Islet of Langerhans (tissue), 1 donor: ENCODE measurements around the gene IRGM.

Experiments
- FAIRE-seq: peaks from one replicate; lab custom pipeline; 2011; peaks lifted over from hg19 to GRCh38; lab: Jason Lieb, UNC

IRGM gene

DNA sequence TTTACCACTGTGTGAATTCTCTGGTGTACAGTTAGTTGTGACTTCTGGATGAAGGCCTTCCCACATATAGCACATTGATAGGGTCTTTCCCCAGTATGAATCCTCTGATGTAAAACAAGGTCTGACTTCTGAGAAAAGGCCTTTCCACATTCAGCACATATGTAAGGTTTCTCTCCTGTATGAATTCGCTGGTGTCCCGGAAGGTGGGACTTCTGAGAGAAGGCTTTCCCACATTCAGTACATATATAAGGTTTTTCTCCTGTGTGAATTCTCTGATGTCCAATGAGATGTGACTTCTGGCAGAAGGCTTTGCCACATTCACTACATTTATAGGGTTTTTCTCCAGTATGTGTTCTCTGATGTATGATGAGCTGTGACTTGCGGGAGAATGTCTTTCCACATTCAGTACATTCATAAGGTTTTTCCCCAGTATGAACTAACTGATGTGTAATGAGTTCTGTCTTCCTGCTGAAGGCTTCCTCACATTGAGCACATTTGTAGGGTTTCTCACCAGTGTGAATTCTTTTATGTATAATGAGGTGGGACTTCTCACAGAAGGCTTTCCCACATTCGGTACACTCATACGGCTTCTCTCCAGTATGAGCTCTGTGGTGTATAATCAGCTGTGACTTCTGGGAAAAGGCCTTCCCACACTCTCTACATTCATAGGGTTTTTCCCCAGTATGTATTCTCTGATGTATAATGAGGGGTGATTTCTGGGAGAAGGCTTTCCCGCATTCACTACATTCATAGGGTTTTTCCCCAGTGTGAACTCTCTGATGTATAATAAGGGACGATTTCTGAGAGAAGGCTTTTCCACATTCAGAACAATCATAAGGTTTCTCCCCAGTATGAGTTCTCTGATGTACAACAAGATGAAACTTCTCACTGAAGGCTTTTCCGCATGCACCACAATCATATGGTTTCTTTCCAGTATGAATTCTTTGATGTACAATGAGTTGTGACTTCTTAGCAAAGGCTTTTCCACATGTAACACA, 49.4 kb downstream of the IRGM start:
- no peak for FAIRE-seq
